ENCODE measurements around the gene ASB6. TPM values are rescaled to one million over a fixed set of nuclear protein-coding genes. Genes with fewer than 3 reads are reported as not detected.
A peak's percentile ranks its signal among the peaks of the same experiment; 100 is the strongest.

Gene ASB6
- total RNA-seq, 1 donor from 2014 or later, result 16.7 TPM

DNA sequence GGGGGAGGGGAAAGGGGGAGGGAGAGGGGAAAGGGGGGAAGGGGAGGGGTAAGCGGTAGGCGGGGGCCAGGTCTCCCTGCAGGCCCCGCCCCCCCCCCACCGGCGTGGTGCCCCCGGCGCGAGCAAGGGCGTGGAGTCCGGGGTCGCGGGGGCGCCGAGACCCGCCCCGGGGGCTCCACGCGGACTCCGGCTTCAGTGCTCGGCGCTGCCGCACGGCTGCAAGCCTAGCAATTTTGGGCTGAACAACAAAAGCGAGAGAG is 31.8 kb downstream of the ASB6 start:
- Histone ChIP-seq H3K9me3 (no peaks in the 10 kb centered on the region), H3K36me3 (no peaks in the 10 kb centered on the region), H3K27ac (peak overlapping the region; percentile 79), H3K4me3 (peak overlapping the region; percentile 63), H3K4me1 (peaks cover 31% of the 10 kb centered on the region), H3K27me3 (no peaks in the 10 kb centered on the region)
- ATAC-seq (no peak), DNase-seq (no peak)
- no peak for TF ChIP-seq CTCF (IDR thresholded peaks at IDR 0.05)
- intact Hi-C loops (cut with DNase I), result no loop called here

DNA sequence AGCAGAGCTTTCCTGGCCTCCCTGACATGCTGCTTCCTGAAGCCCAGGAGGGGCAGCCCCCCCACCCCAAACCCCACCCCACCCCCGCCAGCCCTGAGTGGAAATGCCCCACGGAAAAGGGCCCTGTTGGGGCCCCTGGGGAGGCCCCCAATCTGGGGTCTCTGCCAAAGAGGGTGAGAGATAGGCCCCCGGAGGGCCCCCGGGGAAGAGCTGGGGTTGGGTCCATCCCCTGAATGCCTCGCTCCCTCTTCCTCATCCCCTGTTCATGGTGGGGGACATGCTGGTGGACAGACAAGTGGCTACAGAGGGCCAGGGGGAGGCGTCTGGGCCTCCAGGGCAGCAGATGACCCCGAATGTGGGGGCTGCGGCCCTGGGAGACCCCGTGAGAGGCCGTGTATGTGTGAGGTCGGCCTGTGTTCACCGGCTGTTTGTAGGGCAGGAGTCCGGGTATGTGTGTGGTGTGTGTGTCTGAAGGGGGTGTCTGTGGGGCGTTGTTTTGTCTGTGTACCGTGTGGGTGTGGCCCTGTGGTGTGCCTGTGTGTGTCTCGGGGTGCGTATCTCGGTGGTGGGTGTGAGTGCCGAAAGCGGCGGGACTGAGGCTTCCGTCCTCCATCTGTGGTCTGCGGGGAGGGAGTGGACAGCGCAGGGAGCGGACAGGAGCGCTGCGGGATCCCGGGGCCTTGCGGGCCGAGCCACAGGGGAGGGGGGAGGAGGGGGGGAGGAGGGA is 32.3 kb downstream of the ASB6 start:
- no peaks in the 10 kb centered on the region for H3K9me3 ChIP-seq
- peak; percentile 24 for ATAC-seq
- peak overlapping the region; percentile 78 for H3K27ac ChIP-seq
- peak; percentile 75 for DNase-seq
- no peaks in the 10 kb centered on the region for H3K27me3 ChIP-seq
- no peak for TF ChIP-seq CTCF (IDR thresholded peaks at IDR 0.05)
- peak overlapping the region; percentile 63 for H3K4me3 ChIP-seq
- peaks cover 31% of the 10 kb centered on the region for H3K4me1 ChIP-seq
- H3K36me3 ChIP-seq, result no peaks in the 10 kb centered on the region
- intact Hi-C loops (cut with DNase I), result no loop called here

- Histone ChIP-seq H3K36me3 (no peaks in the 10 kb centered on the region), H3K9me3 (no peaks in the 10 kb centered on the region), H3K27ac (peak overlapping the region; percentile 68), H3K4me1 (peaks cover 31% of the 10 kb centered on the region), H3K4me3 (no peak overlapping the region), H3K27me3 (no peaks in the 10 kb centered on the region)
- no peak for TF ChIP-seq CTCF (IDR thresholded peaks at IDR 0.05)
- DNase-seq (no peak), ATAC-seq (no peak)
- intact Hi-C loops (cut with DNase I), result no loop called here
Measured at GRCh38 chr9:129608561-129609481, 33.1 kb downstream of the ASB6 start.

DNA sequence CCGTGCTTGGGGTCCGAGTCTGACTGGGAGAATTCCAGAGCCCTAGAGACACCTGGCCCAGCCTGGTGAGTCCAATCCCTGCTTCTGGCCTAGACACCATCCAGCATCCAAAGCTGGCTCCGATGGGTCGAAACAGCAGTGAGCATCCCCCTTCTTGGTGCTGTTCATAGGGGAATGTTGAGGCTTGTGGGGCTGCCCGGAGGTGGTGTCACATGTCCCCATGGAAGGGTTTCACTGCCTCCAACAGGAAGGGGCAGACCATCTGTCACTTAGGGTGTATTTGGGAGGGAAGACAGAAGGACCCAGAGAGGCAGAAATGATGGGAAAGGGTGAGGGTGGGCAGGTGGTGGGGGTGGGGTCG is 34.9 kb downstream of the ASB6 start:
- H3K4me1 ChIP-seq, result peaks cover 31% of the 10 kb centered on the region
- no peaks in the 10 kb centered on the region for H3K27me3 ChIP-seq
- DNase-seq (no peak), ATAC-seq (no peak)
- H3K9me3 ChIP-seq, result no peaks in the 10 kb centered on the region
- no peaks in the 10 kb centered on the region for H3K36me3 ChIP-seq
- intact Hi-C loops (cut with DNase I), result no loop called here
- no peak overlapping the region for H3K4me3 ChIP-seq
- H3K27ac ChIP-seq, result peak overlapping the region; percentile 59
- TF ChIP-seq CTCF (IDR thresholded peaks at IDR 0.05), result no peak

DNA sequence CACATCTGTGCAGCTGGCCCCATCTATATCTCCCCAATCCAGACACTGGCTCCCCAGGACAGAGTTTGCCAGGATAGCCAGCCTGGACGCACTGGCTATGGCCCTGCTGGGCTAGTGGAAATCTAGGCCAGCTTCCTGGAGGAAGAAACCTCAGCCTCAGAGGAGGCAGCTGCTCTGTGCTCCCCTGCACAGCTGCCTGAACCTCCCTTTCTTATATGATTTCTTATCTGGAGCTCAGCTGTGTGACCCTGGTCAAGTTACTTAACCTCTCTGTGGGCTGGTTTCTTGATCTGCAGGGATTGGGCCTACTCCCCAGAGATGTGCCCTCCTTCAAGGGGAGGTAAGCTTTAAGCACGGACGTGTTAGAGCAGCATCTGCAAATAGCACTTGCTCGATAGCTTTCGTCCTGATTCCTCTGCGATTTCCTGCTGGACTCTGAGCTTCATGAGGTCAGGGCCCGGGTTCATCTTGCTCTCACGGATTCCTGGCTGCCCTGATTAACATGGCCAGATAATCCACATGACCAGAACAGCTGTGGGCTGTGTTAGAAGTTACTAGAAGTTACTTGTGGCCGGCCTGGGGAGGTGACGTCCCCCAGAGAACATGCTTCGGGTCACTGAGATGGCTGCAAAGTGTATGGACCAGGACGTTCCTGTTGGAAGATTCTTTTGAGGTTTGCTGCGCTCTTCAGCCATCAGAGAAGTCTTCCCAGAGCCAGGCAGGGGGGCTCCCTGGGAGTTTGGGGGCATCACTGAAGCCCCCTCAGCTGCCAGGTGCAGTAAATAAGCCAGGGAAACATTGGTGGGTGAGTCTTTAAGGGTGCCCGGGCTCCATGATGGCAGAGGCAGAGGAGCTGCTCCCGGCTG is 35.6 kb downstream of the ASB6 start:
- Histone ChIP-seq H3K27me3 (no peaks in the 10 kb centered on the region), H3K9me3 (no peaks in the 10 kb centered on the region), H3K27ac (peak overlapping the region; percentile 59), H3K36me3 (no peaks in the 10 kb centered on the region), H3K4me1 (peaks cover 31% of the 10 kb centered on the region), H3K4me3 (no peak overlapping the region)
- ATAC-seq (no peak), DNase-seq (no peak)
- intact Hi-C loops (cut with DNase I), result no loop called here
- no peak for TF ChIP-seq CTCF (IDR thresholded peaks at IDR 0.05)
